PC-3 (cell line): ENCODE measurements around the gene FGF11. TPM values are rescaled to one million over a fixed set of nuclear protein-coding genes. Genes with fewer than 3 reads are reported as not detected.

ENCODE experiments used
- ATAC-seq: fragments of 200-7000 bp; cut with Tn5 transposase; 2 replicates; pipeline ENCODE4 v1.9.1; 2020; ENCODE audit warnings: mild to moderate bottlenecking, moderate library complexity
- BruUV-seq: library from RNA; stranded (reverse); fragments of 400-500 nt; replicated peaks from 2 replicates; lab custom pipeline; 2021; lab: Mats Ljungman, UMichigan
- CTCF ChIA-PET: fragments of 300-600 bp; sonication (Branson Sonifier 250); formaldehyde crosslinking; loops from one replicate; lab custom pipeline; 2022; ENCODE audit warnings: antibody characterized with exemption; lab: Charles Lee
- POLR2A ChIA-PET: fragments of 300-600 bp; sonication (Branson Sonifier 250); formaldehyde crosslinking; loops from one replicate; lab custom pipeline; 2022; ENCODE audit warnings: antibody characterized with exemption; ENCODE audit not compliant: unreplicated experiment; lab: Charles Lee
- DNase-seq: peaks from one replicate; pipeline ENCODE4 v3.0.0-alpha.2; 2015
- H2AFZ ChIP-seq: fragments of 300-600 bp; sonication (generic); 2 replicates; pipeline ENCODE4 v1.6.0; 2016; ENCODE audit warnings: antibody characterized with exemption, low read length
- H3F3A ChIP-seq: fragments of 300-600 bp; sonication (generic); one replicate; pipeline ENCODE4 v1.6.0; 2017; ENCODE audit warnings: antibody characterized with exemption, low read length, control low read depth, mild to moderate bottlenecking; ENCODE audit not compliant: unreplicated experiment
- H3K27ac ChIP-seq: fragments of 300-600 bp; sonication (generic); 2 replicates; pipeline ENCODE4 v1.5.1; 2016; ENCODE audit warnings: mild to moderate bottlenecking, low read length
- H3K27me3 ChIP-seq: fragments of 300-600 bp; sonication (generic); 2 replicates; pipeline ENCODE4 v1.6.1; 2016; ENCODE audit warnings: low read length, mixed read lengths
- H3K36me3 ChIP-seq: fragments of 300-600 bp; sonication (generic); 2 replicates; pipeline ENCODE4 v1.6.1; 2016; ENCODE audit warnings: low read depth, mixed run types, low read length, mixed read lengths
- H3K4me1 ChIP-seq: fragments of 300-600 bp; sonication (generic); 2 replicates; pipeline ENCODE4 v1.5.1; 2016; ENCODE audit warnings: low read length; ENCODE audit not compliant: insufficient read depth
- H3K4me2 ChIP-seq: fragments of 300-600 bp; sonication (generic); 2 replicates; pipeline ENCODE4 v1.6.0; 2016; ENCODE audit warnings: low read length
- H3K4me3 ChIP-seq: fragments of 300-600 bp; sonication (generic); 2 replicates; pipeline ENCODE4 v1.5.1; 2016; ENCODE audit warnings: mild to moderate bottlenecking, low read length, mixed read lengths
- H3K79me2 ChIP-seq: fragments of 300-600 bp; sonication (generic); 2 replicates; pipeline ENCODE4 v1.6.1; 2017; ENCODE audit warnings: low read length, mixed read lengths
- H3K9ac ChIP-seq: fragments of 300-600 bp; sonication (generic); 2 replicates; pipeline ENCODE4 v1.6.0; 2016; ENCODE audit warnings: mild to moderate bottlenecking, low read length
- H3K9me2 ChIP-seq: fragments of 300-600 bp; sonication (generic); replicated peaks from 2 replicates; pipeline ENCODE4 v1.6.1; 2016; ENCODE audit warnings: mixed run types, low read length, mixed read lengths
- H3K9me3 ChIP-seq: fragments of 300-600 bp; sonication (generic); 2 replicates; pipeline ENCODE4 v1.6.1; 2016; ENCODE audit warnings: low read length, mixed read lengths
- H4K20me1 ChIP-seq: fragments of 300-600 bp; sonication (generic); 2 replicates; pipeline ENCODE4 v1.6.1; 2016; ENCODE audit warnings: low read length, mixed read lengths
- CTCF ChIP-seq: fragments of 300-600 bp; sonication (generic); conservative IDR thresholded peaks from 2 replicates; pipeline ENCODE4 v1.5.1; 2017; ENCODE audit warnings: antibody characterized with exemption, low read depth, mild to moderate bottlenecking, low read length
- EZH2 ChIP-seq: fragments of 300-600 bp; sonication (generic); IDR thresholded peaks from one replicate; pipeline ENCODE4 v1.6.1; 2017; ENCODE audit warnings: antibody characterized with exemption, mild to moderate bottlenecking, low read length; ENCODE audit not compliant: unreplicated experiment
- EZH2phosphoT487 ChIP-seq: fragments of 300-600 bp; sonication (generic); IDR thresholded peaks from 2 replicates; pipeline ENCODE4 v1.6.1; 2018; ENCODE audit warnings: mild to moderate bottlenecking, antibody characterized with exemption, low read length, borderline replicate concordance
- intact Hi-C: fragments of 100-400 bp; cut with micrococcal nuclease; formaldehyde crosslinking; loops from 2 replicates; pipeline ENCODE4 v1.9.0; 2023
- total RNA-seq: library from RNA; depleted of rRNA; stranded (reverse); fragments of >200 nt; gene quantifications from 2 replicates; pipeline ENCODE4 v1.2.3, GENCODE V29; 2014

FGF11 gene
- total RNA-seq, 1 experiment from 2014 or later, result 0.69 TPM

GRCh38 chr17:7445619-7445968 is 6.3 kb downstream of the FGF11 start:
- no peak overlapping the region for H3K9ac ChIP-seq
- H3K9me2 ChIP-seq, result no peaks in the 10 kb centered on the region
- H3K4me1 ChIP-seq, result no peaks in the 10 kb centered on the region
- no peaks in the 10 kb centered on the region for H3K79me2 ChIP-seq
- ChIA-PET POLR2A (no interaction called here), CTCF (no interaction called here)
- no peak for ATAC-seq
- H3K27me3 ChIP-seq, result no peaks in the 10 kb centered on the region
- H2AFZ ChIP-seq, result no peak overlapping the region
- no peaks in the 10 kb centered on the region for H3K36me3 ChIP-seq
- no peak overlapping the region for H3K27ac ChIP-seq
- no peak overlapping the region for H3K4me3 ChIP-seq
- no peaks in the 10 kb centered on the region for H3F3A ChIP-seq
- no peaks in the 10 kb centered on the region for H4K20me1 ChIP-seq
- no peak overlapping the region for H3K4me2 ChIP-seq
- no peak for TF ChIP-seq EZH2phosphoT487
- no peak for TF ChIP-seq EZH2
- no peak for TF ChIP-seq CTCF
- intact Hi-C loops, result no loop called here
- H3K9me3 ChIP-seq, result no peaks in the 10 kb centered on the region
- BruUV-seq, result no TSS peak
- DNase-seq, result no peak

GRCh38 chr17:7448461-7448860 is 9.1 kb downstream of the FGF11 start:
- no peak overlapping the region for H2AFZ ChIP-seq
- no peaks in the 10 kb centered on the region for H3K9me3 ChIP-seq
- H4K20me1 ChIP-seq, result no peaks in the 10 kb centered on the region
- H3K27me3 ChIP-seq, result no peaks in the 10 kb centered on the region
- H3K36me3 ChIP-seq, result no peaks in the 10 kb centered on the region
- no TSS peak for BruUV-seq
- ATAC-seq (no peak), DNase-seq (no peak)
- TF ChIP-seq EZH2phosphoT487, result no peak
- no peak for TF ChIP-seq EZH2
- no peak for TF ChIP-seq CTCF
- H3K9ac ChIP-seq, result no peak overlapping the region
- no peaks in the 10 kb centered on the region for H3K79me2 ChIP-seq
- no peaks in the 10 kb centered on the region for H3K4me1 ChIP-seq
- no peak overlapping the region for H3K27ac ChIP-seq
- H3K9me2 ChIP-seq, result no peaks in the 10 kb centered on the region
- POLR2A ChIA-PET, result no interaction called here
- intact Hi-C loops, result no loop called here
- H3K4me3 ChIP-seq, result no peak overlapping the region
- CTCF ChIA-PET, result no interaction called here
- no peak overlapping the region for H3K4me2 ChIP-seq
- H3F3A ChIP-seq, result no peaks in the 10 kb centered on the region

- Histone ChIP-seq H3K4me3 (no peak overlapping the region), H3K9ac (no peak overlapping the region), H3K36me3 (no peaks in the 10 kb centered on the region; the same call in 1 of the 2 replicates), H3K9me2 (no peaks in the 10 kb centered on the region), H3K27me3 (no peaks in the 10 kb centered on the region), H3K79me2 (no peaks in the 10 kb centered on the region), H2AFZ (no peak overlapping the region), H3K4me1 (peaks cover 3% of the 10 kb centered on the region; the same call in 1 of the 2 replicates), H3K9me3 (no peaks in the 10 kb centered on the region), H3F3A (no peaks in the 10 kb centered on the region), H3K27ac (no peak overlapping the region), H4K20me1 (no peaks in the 10 kb centered on the region), H3K4me2 (no peak overlapping the region)
- intact Hi-C loops, result no loop called here
- DNase-seq (no peak), ATAC-seq (no peak)
- ChIA-PET CTCF (no interaction called here), POLR2A (no interaction called here)
- BruUV-seq, result no TSS peak
- TF ChIP-seq EZH2phosphoT487, result no peak
- no peak for TF ChIP-seq EZH2
- TF ChIP-seq CTCF, result no peak
Observed at GRCh38 chr17:7459961-7460545, 20.7 kb downstream of the FGF11 start.
